Keratinocyte (primary cell): ENCODE results near the gene TENM4. TPM values are rescaled to one million over a fixed set of nuclear protein-coding genes. Genes with fewer than 3 reads are reported as not detected.

Experiments
- DNase-seq: peaks from one replicate; pipeline ENCODE4 v3.0.0-alpha.2; 2011; ENCODE audit warnings: low read depth, missing footprints, low spot score
- FAIRE-seq: peaks from 2 replicates; lab custom pipeline; 2011; peaks lifted over from hg19 to GRCh38; lab: Jason Lieb, UNC
- H2AFZ ChIP-seq: 2 replicates; pipeline ENCODE4 v1.6.0; 2012; ENCODE audit warnings: low read length, control low read depth, inconsistent platforms; ENCODE audit not compliant: control insufficient read depth
- H3K27ac ChIP-seq: 2 replicates; pipeline ENCODE4 v1.5.1; 2011; ENCODE audit warnings: low read length; ENCODE audit not compliant: control insufficient read depth, insufficient read depth
- H3K27me3 ChIP-seq: 3 replicates; pipeline ENCODE4 v1.6.0; 2011; ENCODE audit warnings: low read length; ENCODE audit not compliant: control insufficient read depth, insufficient read depth; ENCODE audit errors: extremely low read depth
- H3K36me3 ChIP-seq, 2 experiments: 2 replicates in 1 of 2; 3 replicates in 1 of 2; pipeline ENCODE4 v1.5.1; 2011; ENCODE audit warnings: low read length in 2 of 2, mild to moderate bottlenecking in 1 of 2; ENCODE audit not compliant: control insufficient read depth in 2 of 2, insufficient read depth in 2 of 2; ENCODE audit errors: extremely low read depth in 1 of 2
- H3K4me1 ChIP-seq: 3 replicates; pipeline ENCODE4 v1.5.1; 2011; ENCODE audit warnings: low read length; ENCODE audit not compliant: control insufficient read depth, insufficient read depth; ENCODE audit errors: extremely low read depth
- H3K4me2 ChIP-seq: 3 replicates; pipeline ENCODE4 v1.6.0; 2011; ENCODE audit warnings: low read depth, low read length; ENCODE audit not compliant: control insufficient read depth, insufficient read depth; ENCODE audit errors: extremely low read depth
- H3K4me3 ChIP-seq, 3 experiments: fragments of 200-600 bp in 1 of 3; sonication (generic) in 1 of 3; 2 replicates in 2 of 3; 3 replicates in 1 of 3; pipeline ENCODE4 v1.5.1; 2011 to 2016; ENCODE audit warnings: low read length in 3 of 3, mild to moderate bottlenecking in 3 of 3, control low read depth in 2 of 3, inconsistent platforms in 1 of 3, low read depth in 1 of 3, mixed read lengths in 1 of 3, mixed run types in 1 of 3, moderate library complexity in 1 of 3; ENCODE audit not compliant: control insufficient read depth in 2 of 3, insufficient read depth in 2 of 3; ENCODE audit errors: extremely low read depth in 1 of 3
- H3K79me2 ChIP-seq: 2 replicates; pipeline ENCODE4 v1.6.0; 2012; ENCODE audit warnings: low read length; ENCODE audit not compliant: control insufficient read depth, insufficient read depth
- H3K9ac ChIP-seq: 3 replicates; pipeline ENCODE4 v1.6.0; 2011; ENCODE audit warnings: low read length; ENCODE audit not compliant: control insufficient read depth, insufficient read depth; ENCODE audit errors: extremely low read depth
- H3K9me1 ChIP-seq: 3 replicates; pipeline ENCODE4 v1.6.0; 2011; ENCODE audit warnings: low read length; ENCODE audit not compliant: control insufficient read depth, insufficient read depth; ENCODE audit errors: extremely low read depth
- H3K9me3 ChIP-seq: 2 replicates; pipeline ENCODE4 v1.5.1; 2012; ENCODE audit warnings: low read depth, low read length; ENCODE audit not compliant: control insufficient read depth
- H4K20me1 ChIP-seq: 3 replicates; pipeline ENCODE4 v1.6.0; 2011; ENCODE audit warnings: low read length; ENCODE audit not compliant: control insufficient read depth, insufficient read depth; ENCODE audit errors: extremely low read depth
- EZH2 ChIP-seq: IDR thresholded peaks from one replicate; pipeline ENCODE4 v1.6.1; 2012; ENCODE audit warnings: inconsistent platforms, mild to moderate bottlenecking, low read length, moderate library complexity
- dilution Hi-C: fragments of 300-500 bp; cut with MboI; formaldehyde crosslinking; loops from one replicate; pipeline ENCODE4 v1.7.0; 2020; ENCODE audit warnings: low sequenced_read_pairs; ENCODE audit not compliant: extremely low pct_ligation_motif_present
- polyA plus RNA-seq, 5 experiments: library from polyadenylated mRNA; depleted of rRNA in 3 of 5; stranded (reverse) in 3 of 5; stranded (forward) in 1 of 5; unstranded in 1 of 5; fragments of >200 nt; gene quantifications; 1 replicate in 1 of 5; 2 replicates in 3 of 5; 3 replicates in 1 of 5; pipeline versions ENCODE4 v1.2.1 to v1.2.3, GENCODE V29; 2011 to 2012; ENCODE audit warnings: missing spikeins in 2 of 5, low read depth in 1 of 5, low replicate concordance in 1 of 5
- TF ChIP-seq, protein P1 (sequence below), 3 experiments: IDR thresholded peaks in 1 of 3; conservative IDR thresholded peaks in 1 of 3; optimal IDR thresholded peaks in 1 of 3; 2 replicates in 2 of 3; 3 replicates in 1 of 3; pipeline versions ENCODE3 to v1.5.1; 2011; ENCODE audit warnings: low read length in 3 of 3, mild to moderate bottlenecking in 3 of 3, moderate library complexity in 2 of 3, control low read depth in 1 of 3, inconsistent platforms in 1 of 3; ENCODE audit not compliant: insufficient read depth in 2 of 3; ENCODE audit errors: extremely low read depth in 1 of 3

The TENM4 gene
- polyA plus RNA-seq, 1 donor (not counting 4 experiments of a cell fraction or from before 2014, with no cell fraction given), result 3.5 TPM

DNA sequence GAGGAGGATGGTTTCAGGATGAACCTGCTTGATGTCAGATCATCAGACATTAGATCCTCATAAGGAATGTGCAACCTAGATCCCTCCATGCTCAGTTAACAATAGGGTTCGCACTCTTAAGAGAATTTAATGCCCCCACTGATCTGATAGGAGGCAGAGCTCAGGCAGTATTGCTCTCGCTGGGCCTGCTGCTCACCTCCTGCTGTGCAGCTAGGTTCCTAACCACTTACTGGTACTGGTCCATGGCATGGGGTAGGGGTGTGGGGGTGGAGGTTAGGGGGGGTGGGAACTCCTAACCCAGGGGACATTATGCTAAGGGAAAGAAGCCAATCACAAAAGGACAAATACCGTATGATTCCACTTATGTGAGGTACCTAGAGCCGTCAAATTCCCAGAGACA lies 256.5 kb downstream of the TENM4 start:
- Histone ChIP-seq H3K27me3 (no peaks in the 10 kb centered on the region), H2AFZ (no peak overlapping the region), H3K27ac (no peak overlapping the region), H3K4me2 (no peak overlapping the region), H4K20me1 (no peaks in the 10 kb centered on the region), H3K4me3 (no peak overlapping the region), H3K9ac (no peak overlapping the region), H3K4me1 (no peaks in the 10 kb centered on the region), H3K36me3 (no peaks in the 10 kb centered on the region), H3K9me3 (no peaks in the 10 kb centered on the region), H3K79me2 (no peaks in the 10 kb centered on the region), H3K9me1 (no peaks in the 10 kb centered on the region)
- TF ChIP-seq, protein P1, sequence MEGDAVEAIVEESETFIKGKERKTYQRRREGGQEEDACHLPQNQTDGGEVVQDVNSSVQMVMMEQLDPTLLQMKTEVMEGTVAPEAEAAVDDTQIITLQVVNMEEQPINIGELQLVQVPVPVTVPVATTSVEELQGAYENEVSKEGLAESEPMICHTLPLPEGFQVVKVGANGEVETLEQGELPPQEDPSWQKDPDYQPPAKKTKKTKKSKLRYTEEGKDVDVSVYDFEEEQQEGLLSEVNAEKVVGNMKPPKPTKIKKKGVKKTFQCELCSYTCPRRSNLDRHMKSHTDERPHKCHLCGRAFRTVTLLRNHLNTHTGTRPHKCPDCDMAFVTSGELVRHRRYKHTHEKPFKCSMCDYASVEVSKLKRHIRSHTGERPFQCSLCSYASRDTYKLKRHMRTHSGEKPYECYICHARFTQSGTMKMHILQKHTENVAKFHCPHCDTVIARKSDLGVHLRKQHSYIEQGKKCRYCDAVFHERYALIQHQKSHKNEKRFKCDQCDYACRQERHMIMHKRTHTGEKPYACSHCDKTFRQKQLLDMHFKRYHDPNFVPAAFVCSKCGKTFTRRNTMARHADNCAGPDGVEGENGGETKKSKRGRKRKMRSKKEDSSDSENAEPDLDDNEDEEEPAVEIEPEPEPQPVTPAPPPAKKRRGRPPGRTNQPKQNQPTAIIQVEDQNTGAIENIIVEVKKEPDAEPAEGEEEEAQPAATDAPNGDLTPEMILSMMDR (optimal IDR thresholded peaks at IDR 0.05 in 1 of 3, IDR thresholded peaks at IDR 0.05 in 1 of 3, conservative IDR thresholded peaks at IDR 0.05 in 1 of 3; ENCODE audit: extremely low read depth in 1 of 3, insufficient read depth in 2 of 3, low read length in 3 of 3), result no peak
- TF ChIP-seq EZH2, result no peak
- no peak for DNase-seq
- FAIRE-seq, result no peak
- dilution Hi-C loops, result no loop called here

GRCh38 chr11:79182794-79183193 lies 258.0 kb downstream of the TENM4 start:
- Histone ChIP-seq H3K27me3 (no peaks in the 10 kb centered on the region), H3K79me2 (no peaks in the 10 kb centered on the region), H3K9ac (no peak overlapping the region), H3K9me3 (no peaks in the 10 kb centered on the region), H3K4me2 (no peak overlapping the region), H3K27ac (no peak overlapping the region), H2AFZ (no peak overlapping the region), H3K4me3 (no peak overlapping the region), H3K9me1 (no peaks in the 10 kb centered on the region), H3K4me1 (no peaks in the 10 kb centered on the region), H4K20me1 (no peaks in the 10 kb centered on the region), H3K36me3 (no peaks in the 10 kb centered on the region)
- dilution Hi-C loops, result no loop called here
- DNase-seq, result no peak
- TF ChIP-seq, protein P1 (optimal IDR thresholded peaks at IDR 0.05 in 1 of 3, IDR thresholded peaks at IDR 0.05 in 1 of 3, conservative IDR thresholded peaks at IDR 0.05 in 1 of 3; ENCODE audit: extremely low read depth in 1 of 3, insufficient read depth in 2 of 3, low read length in 3 of 3), result no peak
- TF ChIP-seq EZH2, result no peak
- FAIRE-seq, result no peak
